ENCODE measurements around the gene ADRB1.

ADRB1 gene

GRCh38 chr10:114043532-114044246, at the start of gene ADRB1:
TSS of gene ADRB1 (plus strand) at chr10:114043866. CDS start at chr10:114044133, 267 bp downstream.
- peak; percentile 15 for DNase-seq

- DNase-seq: no peak
These were observed 48.5 kb upstream of the ADRB1 start for GRCh38 chr10:113995201-113995600.

GRCh38 chr10:113997428-113997827, 46.2 kb upstream of the ADRB1 start:
- DNase-seq: no peak

- DNase-seq: no peak
These were observed 44.1 kb upstream of the ADRB1 start for GRCh38 chr10:113999531-113999930.

- DNase-seq: no peak
These were observed 43.1 kb upstream of the ADRB1 start for GRCh38 chr10:114000457-114001010.

GRCh38 chr10:114002422-114002821, 41.2 kb upstream of the ADRB1 start:
- DNase-seq: no peak

- no peak for DNase-seq
These were observed 40.3 kb upstream of the ADRB1 start for GRCh38 chr10:114003161-114003941.

- DNase-seq: no peak
These were observed 34.2 kb upstream of the ADRB1 start for GRCh38 chr10:114009281-114009996.

GRCh38 chr10:114010316-114010715, 33.4 kb upstream of the ADRB1 start:
- no peak for DNase-seq

GRCh38 chr10:114012650-114013049, 31.0 kb upstream of the ADRB1 start:
- no peak for DNase-seq

- no peak for DNase-seq
These were observed 28.0 kb upstream of the ADRB1 start for GRCh38 chr10:114015708-114016107.

GRCh38 chr10:114017271-114017670, 26.4 kb upstream of the ADRB1 start:
- DNase-seq: no peak

- no peak for DNase-seq
These were observed 25.8 kb upstream of the ADRB1 start for GRCh38 chr10:114017873-114018272.

- DNase-seq: no peak
These were observed 24.4 kb upstream of the ADRB1 start for GRCh38 chr10:114019226-114019625.

GRCh38 chr10:114021154-114021553, 22.5 kb upstream of the ADRB1 start:
- DNase-seq: no peak

GRCh38 chr10:114021717-114022680, 21.7 kb upstream of the ADRB1 start:
- DNase-seq: no peak

- no peak for DNase-seq
These were observed 20.7 kb upstream of the ADRB1 start for GRCh38 chr10:114022766-114023597.

- DNase-seq: no peak
These were observed 18.6 kb upstream of the ADRB1 start for GRCh38 chr10:114024876-114025610.

- DNase-seq: no peak
These were observed 18.0 kb upstream of the ADRB1 start for GRCh38 chr10:114025611-114026130.
